Stimulated activated CD4-positive, alpha-beta T cell treated with anti-CD3 and anti-CD28 coated beads, Interleukin-2, amount 100 ng/mL, for 4 hours (primary cell): ENCODE measurements around the gene RPL10.

Experiments
- DNase-seq: peaks from one replicate; pipeline ENCODE4 v3.0.0-alpha.2; 2020; ENCODE audit warnings: low read depth

The RPL10 gene

DNA sequence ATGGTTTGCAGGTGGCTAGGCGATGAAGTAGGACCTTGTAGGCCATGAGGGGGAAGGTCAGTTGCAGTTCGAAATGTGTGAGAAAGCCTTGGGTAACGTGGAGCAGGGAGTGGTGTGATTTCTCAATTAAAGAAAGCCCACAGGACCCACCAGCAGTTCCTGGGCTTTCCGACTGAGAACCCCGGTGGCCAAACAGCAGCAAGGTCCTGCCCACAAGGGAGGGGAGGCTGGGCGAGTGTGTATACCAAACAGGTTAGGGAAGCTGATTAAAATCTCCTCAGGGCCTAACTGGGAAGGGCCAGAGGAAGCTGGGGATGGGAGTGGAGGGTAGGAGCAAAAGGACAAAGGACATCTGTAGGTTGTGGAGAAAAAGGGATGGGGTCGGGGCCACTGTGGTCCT lies 32.7 kb downstream of the RPL10 start:
- no peak for DNase-seq

DNA sequence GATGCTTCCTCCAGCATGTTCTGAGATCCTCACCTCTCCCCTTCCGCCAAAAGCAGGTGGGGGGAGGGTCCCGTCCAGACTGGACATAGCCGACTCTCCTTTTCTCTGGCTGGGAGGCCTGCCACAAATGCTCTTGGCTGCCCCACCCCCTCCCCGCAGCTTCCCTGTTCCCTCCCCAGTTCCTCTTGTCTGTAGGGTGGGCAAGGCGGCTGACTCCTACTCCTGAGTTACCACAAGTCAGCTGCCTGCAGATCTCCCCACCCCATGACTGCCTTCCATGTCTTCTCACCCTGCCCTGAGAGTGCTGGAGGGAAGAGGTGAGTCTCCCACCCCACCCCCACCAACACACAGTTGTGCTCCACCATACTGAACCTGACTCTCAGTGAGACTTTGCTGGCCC lies 33.2 kb downstream of the RPL10 start:
- no peak for DNase-seq

DNA sequence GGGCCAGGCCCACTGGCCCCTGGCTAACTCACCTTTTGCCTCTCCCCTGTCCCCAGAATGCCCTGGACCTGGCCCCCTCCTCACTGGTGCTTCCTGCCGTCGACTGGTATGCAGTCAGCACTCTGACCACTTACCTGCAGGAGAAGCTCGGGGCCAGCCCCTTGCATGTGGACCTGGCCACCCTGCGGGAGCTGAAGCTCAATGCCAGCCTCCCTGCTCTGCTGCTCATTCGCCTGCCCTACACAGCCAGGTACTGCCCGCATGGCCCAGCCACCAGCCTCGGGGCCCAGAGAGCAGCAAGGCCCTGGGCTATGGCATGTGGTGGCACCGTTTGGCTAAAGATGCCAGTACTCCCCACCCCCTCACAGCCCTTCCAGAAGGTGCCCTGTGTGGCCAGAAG lies 34.0 kb downstream of the RPL10 start:
- no peak for DNase-seq

DNA sequence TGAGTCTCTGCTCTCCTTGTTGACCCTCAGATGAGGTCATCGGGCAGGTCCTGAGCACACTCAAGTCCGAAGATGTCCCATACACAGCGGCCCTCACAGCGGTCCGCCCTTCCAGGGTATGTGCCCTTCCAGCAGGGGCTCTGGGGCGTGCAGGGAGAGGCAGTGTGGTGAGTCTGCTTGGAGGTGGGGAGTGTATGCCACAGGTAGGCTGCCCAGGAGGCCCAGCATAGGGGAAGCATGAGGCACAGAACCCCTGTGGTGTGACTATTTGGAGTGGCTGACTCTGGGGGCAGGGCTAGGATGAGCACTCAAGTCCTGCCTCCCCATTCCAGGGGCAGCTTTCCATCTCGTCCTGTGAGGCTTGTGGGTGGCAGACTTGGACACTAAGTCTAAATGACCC lies 35.4 kb downstream of the RPL10 start:
- DNase-seq = no peak

DNA sequence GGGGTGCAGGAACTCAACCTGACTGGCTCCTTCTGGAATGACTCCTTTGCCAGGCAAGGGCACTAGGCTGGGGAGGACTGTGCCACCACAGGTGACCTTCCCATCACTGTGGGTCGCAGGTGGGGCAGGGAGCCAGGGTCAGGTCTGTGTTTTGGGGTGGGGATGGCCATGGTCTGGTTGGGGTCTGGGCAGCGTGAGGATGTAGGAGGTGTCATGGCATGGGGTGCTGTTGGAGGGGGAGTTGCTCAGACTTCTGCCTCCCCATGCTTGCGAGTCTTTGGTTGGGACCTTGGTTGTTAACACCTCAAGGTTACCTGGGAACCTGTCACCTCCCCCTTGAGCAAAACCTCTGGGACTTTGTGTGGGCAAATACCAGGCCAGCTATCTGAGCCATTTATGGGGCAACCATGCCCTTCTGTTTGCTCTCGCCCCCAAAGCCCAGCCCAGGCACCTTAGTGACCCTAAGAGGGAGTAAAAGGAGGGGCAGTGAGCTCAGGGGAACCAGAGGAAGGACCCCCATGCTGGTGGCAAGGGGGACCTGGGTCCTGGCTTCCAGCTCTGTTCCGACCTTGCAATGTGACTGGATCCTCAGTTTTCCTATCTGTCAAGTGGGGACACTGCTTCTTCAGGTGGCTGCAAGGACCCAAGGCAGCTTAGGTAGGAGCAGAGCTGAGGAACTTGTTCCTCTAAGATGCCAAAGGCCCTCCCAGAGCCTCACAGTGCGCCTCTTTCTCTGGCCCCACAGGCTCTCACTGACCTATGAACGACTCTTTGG lies 36.4 kb downstream of the RPL10 start:
- DNase-seq = no peak

DNA sequence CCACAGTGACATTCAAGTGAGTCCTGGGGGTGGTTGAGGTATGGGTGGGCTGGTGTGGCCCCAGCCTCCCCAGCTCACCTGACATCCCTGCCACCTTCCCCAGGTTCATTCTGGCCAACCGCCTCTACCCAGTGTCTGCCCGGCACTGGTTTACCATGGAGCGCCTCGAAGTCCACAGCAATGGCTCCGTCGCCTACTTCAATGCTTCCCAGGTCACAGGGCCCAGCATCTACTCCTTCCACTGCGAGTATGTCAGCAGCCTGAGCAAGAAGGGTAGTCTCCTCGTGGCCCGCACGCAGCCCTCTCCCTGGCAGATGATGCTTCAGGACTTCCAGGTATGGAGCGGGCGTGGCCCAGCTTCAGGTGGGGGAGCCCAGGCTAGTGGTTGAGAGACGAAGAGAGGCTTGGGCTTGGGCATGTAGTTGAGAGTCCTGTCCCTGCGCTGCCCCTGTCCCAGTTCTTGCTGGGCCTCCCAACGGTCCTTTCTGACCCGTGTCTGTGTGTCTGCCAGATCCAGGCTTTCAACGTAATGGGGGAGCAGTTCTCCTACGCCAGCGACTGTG lies 37.1 kb downstream of the RPL10 start:
- no peak for DNase-seq

DNA sequence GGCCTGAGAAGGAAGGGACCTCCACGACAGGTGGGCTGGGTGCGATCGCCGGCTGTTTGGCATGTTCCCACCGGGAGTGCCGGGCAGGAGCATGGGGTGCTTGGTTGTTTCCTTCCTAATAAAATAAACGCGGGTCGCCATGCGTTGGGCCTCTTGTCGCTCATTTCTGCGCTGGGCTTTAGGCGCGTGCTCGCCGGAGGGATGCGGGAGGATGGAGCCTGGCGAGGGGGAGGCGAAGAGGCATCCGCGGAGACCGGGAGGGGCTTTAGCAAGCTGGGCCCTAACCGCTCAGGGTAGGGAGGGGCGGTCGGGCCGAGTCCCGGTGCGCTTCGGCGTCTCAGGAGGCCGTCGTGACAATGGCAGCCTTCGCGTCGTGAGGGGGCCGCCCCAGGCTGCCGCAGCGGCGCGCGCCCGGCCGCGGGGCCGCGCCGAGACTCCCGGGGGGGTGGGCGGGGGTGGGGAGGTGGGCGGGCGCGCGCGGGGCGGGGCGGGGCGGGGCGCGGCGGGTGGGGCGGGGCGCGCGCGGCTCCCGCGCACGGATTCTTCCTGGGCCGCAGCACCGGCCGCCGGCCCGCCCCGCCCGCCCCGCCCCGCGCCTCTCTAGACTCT lies 38.3 kb downstream of the RPL10 start:
- peak; percentile 43 for DNase-seq

DNA sequence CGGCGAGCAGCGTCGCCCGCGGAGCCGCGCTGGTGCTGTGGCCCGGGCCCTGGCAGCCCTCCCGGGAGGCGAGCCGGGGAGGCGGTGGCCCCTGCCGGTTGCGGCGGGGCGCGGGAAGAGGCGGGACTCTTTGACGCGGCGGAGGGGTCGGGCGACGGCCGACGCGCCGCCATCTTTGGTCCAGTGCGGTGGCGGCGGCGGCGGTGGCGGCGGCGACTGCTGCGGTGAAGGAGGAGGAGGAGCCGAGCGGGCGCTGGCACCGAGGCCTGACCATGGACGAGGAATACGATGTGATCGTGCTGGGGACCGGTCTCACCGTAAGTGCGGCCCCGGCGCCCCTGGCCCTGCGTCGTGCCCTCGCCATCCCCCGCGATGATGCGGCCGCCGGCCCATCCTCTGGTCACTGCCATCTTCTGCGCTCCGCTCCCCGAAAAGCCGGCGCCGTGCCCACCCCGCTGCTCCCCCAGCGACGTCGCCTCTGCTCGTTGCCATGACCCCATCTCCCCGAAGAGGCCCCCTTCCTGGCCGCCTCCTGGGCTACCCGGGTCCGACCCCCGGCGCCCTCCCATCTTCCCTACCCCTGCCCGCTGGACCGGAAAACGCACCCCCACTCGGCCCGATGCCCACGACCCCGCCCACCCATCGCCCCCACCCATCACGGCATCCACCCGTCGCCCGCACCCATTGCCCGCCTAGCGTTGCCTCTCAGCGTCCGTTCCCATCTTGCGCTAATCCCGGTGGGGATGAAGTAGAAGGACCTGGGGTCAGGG lies 39.0 kb downstream of the RPL10 start, which contains the start of gene GDI1:
Gene GDI1, plus strand, starts transcription at position 172 of the 770 bp plus-strand sequence. Its CDS starts 101 bp downstream, at position 273.
- no peak for DNase-seq

DNA sequence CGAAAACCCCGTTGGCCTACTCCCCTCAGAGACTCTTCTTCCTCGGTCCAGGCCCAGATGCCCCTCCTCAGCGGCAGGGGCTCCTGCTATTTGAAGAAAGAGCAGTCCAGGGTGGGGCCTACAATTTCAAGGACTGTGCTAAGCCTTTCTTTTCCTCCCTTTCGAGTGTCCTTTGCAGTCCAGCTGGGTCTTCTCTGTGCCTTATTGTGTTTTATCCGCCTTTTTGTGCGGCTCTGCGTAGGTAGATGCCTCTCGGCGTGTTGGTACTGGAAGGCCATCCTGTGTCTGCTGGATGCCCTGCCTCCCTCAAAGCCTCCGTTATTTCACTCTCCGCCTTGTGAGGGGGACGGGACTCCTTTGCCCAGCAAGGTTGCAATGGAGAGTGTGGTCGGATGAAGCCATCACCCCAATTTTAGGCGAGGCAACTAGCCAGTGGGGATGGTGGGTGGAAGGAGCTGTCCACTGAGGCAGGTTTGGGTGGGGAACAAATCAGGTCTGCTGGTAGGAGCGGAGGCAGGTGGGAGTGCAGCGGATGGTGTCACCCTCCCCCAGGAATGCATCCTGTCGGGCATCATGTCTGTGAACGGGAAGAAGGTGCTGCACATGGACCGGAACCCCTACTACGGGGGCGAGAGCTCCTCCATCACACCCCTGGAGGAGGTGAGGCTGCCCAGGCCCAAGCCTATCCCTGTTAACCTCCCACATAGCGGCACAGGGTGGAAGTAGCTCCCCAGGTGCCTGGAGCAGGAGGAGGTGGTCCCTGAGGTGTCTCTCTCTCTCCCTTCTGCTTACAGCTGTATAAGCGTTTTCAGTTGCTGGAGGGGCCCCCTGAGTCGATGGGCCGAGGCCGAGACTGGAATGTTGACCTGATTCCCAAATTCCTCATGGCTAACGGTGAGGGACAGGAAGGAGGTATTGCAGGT lies 40.1 kb downstream of the RPL10 start:
- DNase-seq = no peak

DNA sequence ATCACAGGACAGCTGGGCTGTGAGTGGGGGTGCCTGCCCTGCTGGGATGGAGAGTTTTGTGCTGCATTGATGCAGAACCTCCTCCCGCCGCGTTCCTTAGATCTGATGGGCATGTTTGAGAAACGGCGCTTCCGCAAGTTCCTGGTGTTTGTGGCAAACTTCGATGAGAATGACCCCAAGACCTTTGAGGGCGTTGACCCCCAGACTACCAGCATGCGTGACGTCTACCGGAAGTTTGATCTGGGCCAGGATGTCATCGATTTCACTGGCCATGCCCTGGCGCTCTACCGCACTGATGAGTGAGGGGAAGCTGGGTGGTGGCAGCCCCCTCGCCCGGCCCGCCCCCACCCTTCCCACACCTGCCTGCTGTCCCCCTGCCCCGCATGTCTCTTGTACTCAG lies 41.7 kb downstream of the RPL10 start:
- no peak for DNase-seq

DNA sequence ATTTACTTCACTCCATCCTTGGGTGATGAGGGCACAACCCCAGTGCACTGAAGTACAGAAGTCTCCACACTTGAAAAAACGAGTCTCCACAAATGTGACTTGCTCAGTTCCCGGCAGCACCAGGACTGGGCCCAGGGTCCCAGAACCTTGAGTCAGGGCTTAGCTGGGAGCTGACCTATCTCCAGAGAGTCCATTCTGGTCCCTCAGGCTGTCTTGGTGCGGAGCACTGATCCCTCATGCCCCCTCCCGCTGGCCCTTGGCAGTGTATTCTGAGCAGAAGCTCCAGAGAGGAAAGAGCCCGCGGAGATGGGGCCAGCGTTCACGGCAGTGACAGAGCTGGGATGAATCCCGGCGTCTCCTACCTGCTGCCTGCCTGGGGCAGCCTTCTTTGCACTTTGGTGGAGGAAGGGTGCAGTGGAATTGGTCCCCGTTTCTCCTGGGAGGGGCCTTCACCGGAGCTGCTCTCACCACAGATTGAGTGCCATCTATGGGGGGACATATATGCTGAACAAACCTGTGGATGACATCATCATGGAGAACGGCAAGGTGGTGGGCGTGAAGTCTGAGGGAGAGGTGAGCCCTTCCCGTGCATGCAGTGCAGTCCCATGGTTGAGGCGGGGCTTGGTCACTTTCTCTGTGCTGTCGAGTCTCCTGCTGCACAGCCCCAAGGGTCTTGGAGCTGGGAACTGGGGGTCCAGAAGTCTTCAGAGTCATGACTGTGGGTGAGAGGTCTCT lies 42.6 kb downstream of the RPL10 start:
- DNase-seq = no peak

DNA sequence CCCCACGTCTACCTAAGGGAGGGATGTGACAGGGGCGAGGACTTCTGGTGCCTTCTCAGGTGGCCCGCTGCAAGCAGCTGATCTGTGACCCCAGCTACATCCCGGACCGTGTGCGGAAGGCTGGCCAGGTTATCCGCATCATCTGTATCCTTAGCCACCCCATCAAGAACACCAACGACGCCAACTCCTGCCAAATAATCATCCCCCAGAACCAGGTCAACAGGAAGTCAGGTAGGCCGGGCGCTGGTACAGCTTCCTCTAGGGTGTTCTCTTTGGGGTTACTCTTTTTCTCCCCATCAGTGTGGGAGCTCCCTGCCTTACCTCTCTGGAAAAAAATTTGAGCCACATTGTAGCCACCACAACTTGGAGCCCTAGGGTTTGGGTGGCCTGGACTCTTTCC lies 43.4 kb downstream of the RPL10 start:
- no peak for DNase-seq

DNA sequence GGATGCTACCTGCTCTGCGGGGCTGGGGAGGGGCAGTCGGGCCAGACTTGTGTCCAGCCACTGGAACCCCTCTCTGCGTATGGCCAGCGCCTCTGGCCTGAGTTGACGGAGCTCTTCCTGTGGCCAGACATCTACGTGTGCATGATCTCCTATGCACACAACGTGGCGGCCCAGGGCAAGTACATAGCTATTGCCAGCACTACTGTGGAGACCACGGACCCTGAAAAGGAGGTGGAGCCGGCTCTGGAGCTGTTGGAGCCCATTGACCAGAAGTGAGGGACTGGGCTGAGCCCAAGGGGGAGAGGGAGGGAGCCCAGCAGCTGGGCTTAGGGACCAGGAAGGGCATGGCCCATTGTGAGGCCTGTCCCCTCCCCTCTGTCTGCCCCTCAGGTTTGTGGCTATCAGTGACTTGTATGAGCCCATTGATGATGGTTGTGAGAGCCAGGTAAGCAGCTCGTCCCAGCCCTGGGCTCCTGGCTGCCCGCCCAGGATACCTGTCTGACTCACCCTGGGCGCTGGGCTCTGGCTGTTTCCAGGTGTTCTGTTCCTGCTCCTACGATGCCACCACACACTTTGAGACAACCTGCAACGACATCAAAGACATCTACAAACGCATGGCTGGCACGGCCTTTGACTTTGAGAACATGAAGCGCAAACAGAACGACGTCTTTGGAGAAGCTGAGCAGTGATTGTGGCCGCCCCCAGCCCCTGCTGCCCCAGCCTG lies 44.0 kb downstream of the RPL10 start:
- DNase-seq = no peak

DNA sequence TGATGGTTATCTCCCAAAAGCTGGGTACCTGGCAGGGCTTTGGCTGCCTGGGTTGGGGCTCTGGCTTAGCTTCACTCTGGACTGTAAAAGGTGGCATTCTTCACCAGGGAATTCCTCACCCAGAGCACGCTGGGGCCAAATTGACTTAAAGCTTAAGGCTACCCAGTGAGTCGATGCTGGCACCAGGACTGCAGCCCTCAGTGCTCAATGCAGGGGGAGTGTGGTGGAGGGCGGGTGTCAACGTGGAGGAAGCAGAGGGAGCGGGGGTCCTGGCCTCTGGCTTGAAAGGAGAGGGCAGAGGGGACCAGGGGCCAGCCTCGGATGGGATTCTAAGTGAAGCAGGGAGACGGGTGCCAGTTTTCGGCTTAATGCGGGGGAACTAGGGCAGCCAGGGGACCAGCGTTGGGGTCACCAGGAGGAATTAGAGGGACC lies 45.3 kb downstream of the RPL10 start:
- no peak for DNase-seq

DNA sequence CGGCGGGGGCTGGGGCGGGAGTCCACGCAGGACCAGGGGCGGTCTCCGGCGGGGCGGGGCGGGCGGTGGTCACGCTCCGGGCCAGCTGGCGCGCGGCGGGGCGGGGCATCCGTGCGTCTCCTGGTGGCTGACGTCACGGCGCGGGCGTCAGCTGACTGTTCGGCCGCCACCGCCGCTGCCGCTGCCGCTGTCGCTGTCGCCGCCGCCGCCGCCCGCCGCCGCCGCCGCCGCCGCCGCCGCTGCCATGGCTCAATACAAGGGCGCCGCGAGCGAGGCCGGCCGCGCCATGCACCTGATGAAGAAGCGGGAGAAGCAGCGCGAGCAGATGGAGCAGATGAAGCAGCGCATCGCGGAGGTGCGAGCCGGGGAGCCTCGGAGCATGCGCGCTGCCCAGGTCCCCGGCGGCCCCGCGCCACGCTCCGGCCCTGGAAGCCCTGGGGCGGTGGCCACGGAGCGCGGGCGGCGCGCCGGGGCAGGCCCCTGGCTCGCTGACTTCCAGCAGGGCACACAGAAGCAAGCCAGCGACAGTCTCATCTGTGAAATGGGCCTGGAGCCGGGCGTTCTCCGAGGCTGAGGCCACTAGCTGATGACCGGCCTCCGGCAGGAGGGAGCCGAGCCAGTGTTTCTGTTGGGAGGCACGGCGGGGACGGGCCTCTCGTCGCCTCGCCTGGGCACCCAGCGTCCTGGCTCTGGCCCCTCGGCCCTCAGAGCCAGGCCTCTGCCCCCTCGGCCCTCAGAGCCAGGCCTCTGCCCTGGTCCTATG lies 46.0 kb downstream of the RPL10 start, which contains the start of gene FAM50A:
Gene FAM50A, plus strand, starts transcription at position 150 of the 763 bp plus-strand sequence. Its CDS starts 95 bp downstream, at position 245.
- peak; percentile 52 for DNase-seq

DNA sequence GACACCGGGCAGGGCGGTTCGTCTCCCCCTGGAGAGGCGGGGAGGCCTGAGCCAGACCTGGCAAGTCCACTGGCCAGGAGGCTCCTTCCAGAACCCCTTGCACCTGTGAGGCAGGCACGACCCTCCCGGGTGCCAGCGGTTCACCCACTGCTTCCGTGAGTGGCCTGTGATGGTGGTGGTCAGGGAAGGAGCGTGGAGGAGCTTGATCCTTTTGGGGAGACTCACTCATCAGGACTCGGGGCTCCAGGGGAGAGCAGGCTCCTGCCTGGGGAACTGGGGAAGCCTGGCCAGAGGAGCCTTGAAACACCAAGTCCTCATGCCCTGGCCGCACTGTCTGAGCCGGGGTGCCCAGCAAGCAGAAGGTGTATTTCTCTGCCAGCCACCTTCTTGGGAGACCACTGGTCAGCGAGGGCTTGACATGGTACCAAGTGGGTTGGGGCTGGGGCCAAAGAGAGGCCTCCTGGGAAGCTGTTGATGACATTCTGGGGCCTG lies 46.6 kb downstream of the RPL10 start:
- DNase-seq = no peak

DNA sequence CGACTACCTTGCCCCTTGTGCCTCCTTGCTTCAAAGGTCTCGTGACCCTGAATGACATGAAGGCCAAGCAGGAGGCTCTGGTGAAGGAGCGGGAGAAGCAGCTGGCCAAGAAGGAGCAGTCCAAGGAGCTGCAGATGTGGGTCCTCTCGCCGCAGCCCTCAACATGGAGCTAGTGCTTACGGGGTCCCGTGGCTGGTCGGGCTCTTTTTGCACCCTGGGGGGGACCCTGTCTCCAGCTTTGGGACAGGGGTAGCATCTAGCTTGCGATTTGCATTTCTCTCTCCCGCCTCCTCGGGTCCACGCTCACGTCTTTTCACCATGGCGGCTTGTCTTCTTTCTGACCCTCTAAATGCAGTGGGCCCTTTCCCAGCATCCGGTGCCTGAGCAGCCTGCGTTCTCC lies 47.6 kb downstream of the RPL10 start:
- DNase-seq = no peak

DNA sequence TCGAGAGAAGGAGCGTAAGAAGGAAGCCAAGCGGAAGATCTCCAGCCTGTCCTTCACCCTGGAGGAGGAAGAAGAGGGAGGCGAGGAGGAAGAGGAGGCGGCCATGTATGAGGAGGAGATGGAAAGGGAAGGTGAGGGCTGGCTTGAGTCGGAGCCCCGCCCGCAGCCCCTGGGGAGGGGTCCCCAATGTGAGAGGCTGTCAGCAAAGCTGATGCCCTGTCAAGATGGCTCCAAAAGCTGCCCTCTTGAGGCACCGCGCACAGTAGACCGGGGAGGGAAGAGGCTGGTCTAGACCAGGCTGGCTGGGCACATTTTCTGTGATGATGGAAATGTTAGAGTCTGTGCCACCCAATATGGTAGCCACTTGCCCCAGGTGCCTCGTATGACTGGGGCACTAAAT lies 48.3 kb downstream of the RPL10 start:
- DNase-seq = no peak

DNA sequence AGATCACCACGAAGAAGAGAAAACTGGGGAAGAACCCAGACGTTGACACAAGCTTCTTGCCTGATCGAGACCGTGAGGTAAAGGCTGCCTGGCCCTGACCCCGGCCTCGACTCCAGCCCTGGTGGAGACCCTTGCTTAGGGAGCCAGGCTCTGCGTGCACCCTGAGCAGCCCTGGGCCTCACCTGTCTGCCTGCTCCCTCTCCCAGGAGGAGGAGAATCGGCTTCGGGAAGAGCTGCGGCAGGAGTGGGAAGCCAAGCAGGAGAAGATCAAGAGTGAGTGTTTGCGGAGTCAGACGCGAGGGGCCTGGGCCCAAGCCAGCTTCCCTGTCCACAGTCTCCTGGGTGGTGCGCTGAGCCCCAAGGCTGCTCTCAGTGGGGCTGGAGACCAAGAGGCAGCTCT lies 50.3 kb downstream of the RPL10 start:
- DNase-seq = no peak
